HEK293 (cell line): ENCODE data around the gene FSHR.

Experiments
- CTCF ChIA-PET: fragments of 350-600 bp; formaldehyde crosslinking; extraction: SDS; loops from one replicate; lab custom pipeline; 2021; ENCODE audit warnings: antibody characterized with exemption; lab: Yijun Ruan, JAX
- POLR2A ChIA-PET: fragments of 300-600 bp; formaldehyde crosslinking; extraction: SDS; loops from one replicate; lab custom pipeline; 2020; ENCODE audit warnings: antibody characterized with exemption, inconsistent platforms; lab: Yijun Ruan, JAX
- H3K27ac ChIP-seq: fragments of 200-500 bp; sonication (Bioruptor generic); 2 replicates; pipeline ENCODE4 v1.5.1; 2014; ENCODE audit warnings: low read depth, low read length, control low read depth, inconsistent platforms; ENCODE audit errors: extremely low read depth
- H3K36me3 ChIP-seq, 2 experiments: fragments of 200-500 bp in 1 of 2; sonication (Bioruptor generic) in 1 of 2; 1 replicate in 1 of 2; 2 replicates in 1 of 2; pipeline ENCODE4 v1.5.1; 2014 to 2017; ENCODE audit warnings: inconsistent platforms in 2 of 2, low read length in 2 of 2; ENCODE audit not compliant: control insufficient read depth in 2 of 2, insufficient read depth in 1 of 2
- H3K4me1 ChIP-seq: fragments of 200-500 bp; sonication (Bioruptor generic); 2 replicates; pipeline ENCODE4 v1.5.1; 2014; ENCODE audit warnings: mild to moderate bottlenecking, low read length, inconsistent platforms; ENCODE audit not compliant: control insufficient read depth, insufficient read depth
- H3K4me3 ChIP-seq: 2 replicates; pipeline ENCODE4 v1.5.1; 2011; ENCODE audit warnings: low read depth, mild to moderate bottlenecking, control low read depth, low read length, moderate library complexity
- H3K9me3 ChIP-seq: fragments of 200-500 bp; sonication (Bioruptor generic); 2 replicates; pipeline ENCODE4 v1.5.1; 2014; ENCODE audit warnings: low read depth, low read length, inconsistent platforms; ENCODE audit not compliant: control insufficient read depth, insufficient read depth
- BCL11B ChIP-seq: fragments of 450-650 bp; formaldehyde crosslinking; IDR thresholded peaks from 2 replicates; pipeline ENCODE4 v1.5.1; 2016; ENCODE audit warnings: low read depth, missing biosample characterization, missing genetic modification characterization
- KLF10 ChIP-seq: fragments of 450-650 bp; IDR thresholded peaks from 2 replicates; pipeline ENCODE4 v1.5.1; 2018; ENCODE audit warnings: missing biosample characterization, mild to moderate bottlenecking, missing genetic modification characterization
- MYNN ChIP-seq: fragments of 450-650 bp; formaldehyde crosslinking; IDR thresholded peaks from 2 replicates; pipeline ENCODE4 v1.5.1; 2016; ENCODE audit warnings: missing biosample characterization, missing genetic modification characterization, borderline replicate concordance
- OSR2 ChIP-seq: fragments of 450-650 bp; formaldehyde crosslinking; IDR thresholded peaks from 2 replicates; pipeline ENCODE4 v1.5.1; 2016; ENCODE audit warnings: missing biosample characterization, missing genetic modification characterization
- SP7 ChIP-seq: fragments of 450-650 bp; formaldehyde crosslinking; IDR thresholded peaks from 2 replicates; pipeline ENCODE4 v1.5.1; 2016; ENCODE audit warnings: missing biosample characterization, missing genetic modification characterization
- TCF7L2 ChIP-seq: IDR thresholded peaks from 2 replicates; pipeline ENCODE4 v1.6.1; 2011; ENCODE audit warnings: low read depth, mild to moderate bottlenecking, inconsistent platforms, low read length, moderate library complexity, borderline replicate concordance
- ZNF112 ChIP-seq: fragments of 450-650 bp; formaldehyde crosslinking; IDR thresholded peaks from 2 replicates; pipeline ENCODE4 v1.5.0; 2017; ENCODE audit warnings: missing biosample characterization, missing genetic modification characterization
- ZNF140 ChIP-seq: fragments of 450-650 bp; formaldehyde crosslinking; IDR thresholded peaks from 2 replicates; pipeline ENCODE4 v1.5.1; 2016; ENCODE audit warnings: missing biosample characterization, missing genetic modification characterization
- ZNF155 ChIP-seq: fragments of 450-650 bp; formaldehyde crosslinking; IDR thresholded peaks from 2 replicates; pipeline ENCODE4 v1.5.1; 2016; ENCODE audit warnings: missing biosample characterization, missing genetic modification characterization
- ZNF157 ChIP-seq: fragments of 450-650 bp; formaldehyde crosslinking; IDR thresholded peaks from 2 replicates; pipeline ENCODE4 v1.5.1; 2016; ENCODE audit warnings: missing biosample characterization, missing genetic modification characterization
- ZNF211 ChIP-seq: fragments of 450-650 bp; formaldehyde crosslinking; IDR thresholded peaks from 2 replicates; pipeline ENCODE4 v1.5.1; 2016; ENCODE audit warnings: low read depth, missing biosample characterization, missing genetic modification characterization
- ZNF404 ChIP-seq: fragments of 450-650 bp; formaldehyde crosslinking; IDR thresholded peaks from 2 replicates; pipeline ENCODE4 v1.5.1; 2017; ENCODE audit warnings: missing biosample characterization, missing genetic modification characterization
- ZNF514 ChIP-seq: fragments of 450-650 bp; formaldehyde crosslinking; IDR thresholded peaks from 2 replicates; pipeline ENCODE4 v1.5.1; 2016; ENCODE audit warnings: missing biosample characterization, missing genetic modification characterization
- ZNF660 ChIP-seq: fragments of 450-650 bp; IDR thresholded peaks from 2 replicates; pipeline ENCODE4 v1.5.1; 2018; ENCODE audit warnings: missing biosample characterization, mild to moderate bottlenecking, missing genetic modification characterization
- ZNF768 ChIP-seq: fragments of 450-650 bp; formaldehyde crosslinking; IDR thresholded peaks from 2 replicates; pipeline ENCODE4 v1.5.1; 2018; ENCODE audit warnings: missing biosample characterization, mild to moderate bottlenecking, missing genetic modification characterization
- ZNF777 ChIP-seq: fragments of 450-650 bp; formaldehyde crosslinking; IDR thresholded peaks from 2 replicates; pipeline ENCODE4 v1.5.1; 2017; ENCODE audit warnings: missing biosample characterization, missing genetic modification characterization, borderline replicate concordance
- TF ChIP-seq, protein P1 (sequence below): fragments of 450-650 bp; formaldehyde crosslinking; optimal IDR thresholded peaks from 2 replicates; pipeline ENCODE3; 2016; ENCODE audit warnings: missing biosample characterization, mild to moderate bottlenecking, missing genetic modification characterization
- TF ChIP-seq, protein P2 (sequence below): fragments of 450-650 bp; formaldehyde crosslinking; conservative IDR thresholded peaks from 2 replicates; pipeline ENCODE4 v1.5.1; 2016; ENCODE audit warnings: low read depth, missing biosample characterization, missing genetic modification characterization
- TF ChIP-seq, protein P3 (sequence below): fragments of 450-650 bp; formaldehyde crosslinking; IDR thresholded peaks from 2 replicates; pipeline ENCODE4 v1.5.1; 2016; ENCODE audit warnings: missing biosample characterization, missing genetic modification characterization
- TF ChIP-seq, protein P4 (sequence below): fragments of 450-650 bp; formaldehyde crosslinking; IDR thresholded peaks from 2 replicates; pipeline ENCODE4 v1.5.1; 2016; ENCODE audit warnings: missing biosample characterization, missing genetic modification characterization

FSHR gene

DNA sequence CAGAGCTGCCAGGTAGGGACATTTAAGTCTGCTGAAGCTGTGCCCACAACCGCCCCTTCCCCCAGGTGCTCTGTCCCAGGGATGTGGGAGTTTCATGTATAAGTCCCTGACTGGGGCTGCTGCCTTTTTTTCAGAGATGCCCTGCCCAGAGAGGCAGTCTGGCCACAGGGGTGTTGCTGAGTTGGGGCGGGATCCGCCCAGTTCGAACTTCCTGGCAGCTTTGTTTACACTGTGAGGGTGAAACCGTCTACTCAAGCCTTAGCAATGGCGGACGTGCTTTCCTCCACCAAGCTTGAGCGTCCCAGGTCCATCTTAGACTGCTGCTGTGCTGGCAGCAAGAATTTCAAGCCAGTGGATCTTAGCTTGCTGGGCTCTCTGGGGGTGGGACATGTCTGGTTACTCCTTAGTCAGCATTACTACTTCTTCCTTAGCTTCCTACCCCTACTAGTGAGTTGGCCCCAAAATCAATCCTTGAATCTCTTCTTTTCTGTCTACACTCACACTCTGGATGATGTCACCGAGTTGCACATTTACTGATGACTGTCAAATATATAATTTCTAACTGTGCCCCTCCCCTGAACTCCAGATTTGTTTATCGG lies 31.8 kb upstream of the FSHR start:
- H3K9me3 ChIP-seq = no peaks in the 10 kb centered on the region
- ChIA-PET POLR2A (no interaction called here), CTCF (no interaction called here)
- no peak for TF ChIP-seq ZNF404
- no peak for TF ChIP-seq BCL11B (tag by site-specific recombination)
- no peak for TF ChIP-seq ZNF140 (tag by site-specific recombination)
- no peak for TF ChIP-seq ZNF211 (tag by site-specific recombination)
- TF ChIP-seq, protein P1, sequence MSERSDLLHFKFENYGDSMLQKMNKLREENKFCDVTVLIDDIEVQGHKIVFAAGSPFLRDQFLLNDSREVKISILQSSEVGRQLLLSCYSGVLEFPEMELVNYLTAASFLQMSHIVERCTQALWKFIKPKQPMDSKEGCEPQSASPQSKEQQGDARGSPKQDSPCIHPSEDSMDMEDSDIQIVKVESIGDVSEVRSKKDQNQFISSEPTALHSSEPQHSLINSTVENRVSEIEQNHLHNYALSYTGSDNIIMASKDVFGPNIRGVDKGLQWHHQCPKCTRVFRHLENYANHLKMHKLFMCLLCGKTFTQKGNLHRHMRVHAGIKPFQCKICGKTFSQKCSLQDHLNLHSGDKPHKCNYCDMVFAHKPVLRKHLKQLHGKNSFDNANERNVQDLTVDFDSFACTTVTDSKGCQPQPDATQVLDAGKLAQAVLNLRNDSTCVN (tag by site-specific recombination) = no peak
- no peak for TF ChIP-seq ZNF777 (tag by site-specific recombination)
- no peak for TF ChIP-seq ZNF660 (tag by site-specific recombination)
- TF ChIP-seq ZNF112 (tag by site-specific recombination) = no peak
- no peak for TF ChIP-seq TCF7L2
- TF ChIP-seq, protein P2, sequence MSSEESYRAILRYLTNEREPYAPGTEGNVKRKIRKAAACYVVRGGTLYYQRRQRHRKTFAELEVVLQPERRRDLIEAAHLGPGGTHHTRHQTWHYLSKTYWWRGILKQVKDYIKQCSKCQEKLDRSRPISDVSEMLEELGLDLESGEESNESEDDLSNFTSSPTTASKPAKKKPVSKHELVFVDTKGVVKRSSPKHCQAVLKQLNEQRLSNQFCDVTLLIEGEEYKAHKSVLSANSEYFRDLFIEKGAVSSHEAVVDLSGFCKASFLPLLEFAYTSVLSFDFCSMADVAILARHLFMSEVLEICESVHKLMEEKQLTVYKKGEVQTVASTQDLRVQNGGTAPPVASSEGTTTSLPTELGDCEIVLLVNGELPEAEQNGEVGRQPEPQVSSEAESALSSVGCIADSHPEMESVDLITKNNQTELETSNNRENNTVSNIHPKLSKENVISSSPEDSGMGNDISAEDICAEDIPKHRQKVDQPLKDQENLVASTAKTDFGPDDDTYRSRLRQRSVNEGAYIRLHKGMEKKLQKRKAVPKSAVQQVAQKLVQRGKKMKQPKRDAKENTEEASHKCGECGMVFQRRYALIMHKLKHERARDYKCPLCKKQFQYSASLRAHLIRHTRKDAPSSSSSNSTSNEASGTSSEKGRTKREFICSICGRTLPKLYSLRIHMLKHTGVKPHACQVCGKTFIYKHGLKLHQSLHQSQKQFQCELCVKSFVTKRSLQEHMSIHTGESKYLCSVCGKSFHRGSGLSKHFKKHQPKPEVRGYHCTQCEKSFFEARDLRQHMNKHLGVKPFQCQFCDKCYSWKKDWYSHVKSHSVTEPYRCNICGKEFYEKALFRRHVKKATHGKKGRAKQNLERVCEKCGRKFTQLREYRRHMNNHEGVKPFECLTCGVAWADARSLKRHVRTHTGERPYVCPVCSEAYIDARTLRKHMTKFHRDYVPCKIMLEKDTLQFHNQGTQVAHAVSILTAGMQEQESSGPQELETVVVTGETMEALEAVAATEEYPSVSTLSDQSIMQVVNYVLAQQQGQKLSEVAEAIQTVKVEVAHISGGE = no peak
- TF ChIP-seq SP7 (tag by site-specific recombination) = no peak
- TF ChIP-seq, protein P3, sequence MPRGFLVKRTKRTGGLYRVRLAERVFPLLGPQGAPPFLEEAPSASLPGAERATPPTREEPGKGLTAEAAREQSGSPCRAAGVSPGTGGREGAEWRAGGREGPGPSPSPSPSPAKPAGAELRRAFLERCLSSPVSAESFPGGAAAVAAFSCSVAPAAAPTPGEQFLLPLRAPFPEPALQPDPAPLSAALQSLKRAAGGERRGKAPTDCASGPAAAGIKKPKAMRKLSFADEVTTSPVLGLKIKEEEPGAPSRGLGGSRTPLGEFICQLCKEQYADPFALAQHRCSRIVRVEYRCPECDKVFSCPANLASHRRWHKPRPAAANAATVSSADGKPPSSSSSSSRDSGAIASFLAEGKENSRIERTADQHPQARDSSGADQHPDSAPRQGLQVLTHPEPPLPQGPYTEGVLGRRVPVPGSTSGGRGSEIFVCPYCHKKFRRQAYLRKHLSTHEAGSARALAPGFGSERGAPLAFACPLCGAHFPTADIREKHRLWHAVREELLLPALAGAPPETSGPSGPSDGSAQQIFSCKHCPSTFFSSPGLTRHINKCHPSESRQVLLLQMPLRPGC (tag by site-specific recombination) = no peak
- no peak overlapping the region for H3K4me3 ChIP-seq
- H3K4me1 ChIP-seq = no peaks in the 10 kb centered on the region
- H3K27ac ChIP-seq = no peak overlapping the region
- no peaks in the 10 kb centered on the region for H3K36me3 ChIP-seq

DNA sequence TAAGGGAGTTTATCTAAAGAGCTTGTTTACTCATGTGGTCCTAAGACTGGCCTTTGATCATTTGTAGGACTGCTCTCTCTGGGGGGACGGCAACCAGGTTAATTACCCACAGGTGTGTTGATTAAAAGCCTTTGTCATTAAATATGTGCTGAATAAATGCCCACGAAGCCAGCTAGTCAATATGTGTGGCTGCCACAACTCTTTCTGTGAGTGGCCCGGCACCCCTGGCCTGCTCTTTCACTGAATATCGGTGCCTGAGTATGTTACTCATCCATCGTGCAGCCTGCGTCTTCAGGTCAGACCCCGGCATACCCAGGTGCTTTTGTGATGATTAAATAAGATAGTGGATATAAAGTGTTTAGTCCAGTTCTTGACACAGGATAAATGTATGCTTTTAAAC lies 24.3 kb upstream of the FSHR start:
- Histone ChIP-seq H3K27ac (no peak overlapping the region), H3K4me3 (no peak overlapping the region), H3K4me1 (no peaks in the 10 kb centered on the region), H3K36me3 (no peaks in the 10 kb centered on the region), H3K9me3 (no peaks in the 10 kb centered on the region)
- ChIA-PET CTCF (no interaction called here), POLR2A (no interaction called here)
- TF ChIP-seq ZNF514 (tag by site-specific recombination) = no peak
- no peak for TF ChIP-seq ZNF768 (tag by site-specific recombination)
- no peak for TF ChIP-seq OSR2
- no peak for TF ChIP-seq KLF10 (tag by site-specific recombination)
- no peak for TF ChIP-seq ZNF155 (tag by site-specific recombination)
- TF ChIP-seq, protein P1 (tag by site-specific recombination) = no peak
- no peak for TF ChIP-seq MYNN (tag by site-specific recombination)
- TF ChIP-seq, protein P4, sequence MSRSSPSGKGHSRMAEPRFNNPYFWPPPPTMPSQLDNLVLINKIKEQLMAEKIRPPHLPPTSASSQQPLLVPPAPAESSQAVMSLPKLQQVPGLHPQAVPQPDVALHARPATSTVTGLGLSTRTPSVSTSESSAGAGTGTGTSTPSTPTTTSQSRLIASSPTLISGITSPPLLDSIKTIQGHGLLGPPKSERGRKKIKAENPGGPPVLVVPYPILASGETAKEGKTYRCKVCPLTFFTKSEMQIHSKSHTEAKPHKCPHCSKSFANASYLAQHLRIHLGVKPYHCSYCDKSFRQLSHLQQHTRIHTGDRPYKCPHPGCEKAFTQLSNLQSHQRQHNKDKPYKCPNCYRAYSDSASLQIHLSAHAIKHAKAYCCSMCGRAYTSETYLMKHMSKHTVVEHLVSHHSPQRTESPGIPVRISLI = no peak
- TF ChIP-seq ZNF157 (tag by site-specific recombination) = no peak
- no peak for TF ChIP-seq ZNF140 (tag by site-specific recombination)
